ENCODE measurements around the gene AP1G2. TPM values are rescaled to one million over a fixed set of nuclear protein-coding genes. Genes with fewer than 3 reads are reported as not detected.
"Not testable (repeated sequence)": the region's sequence is repeated elsewhere in the genome, so short reads cannot be mapped to it uniquely, and the experiment has no call there.

AP1G2 gene
- total and polyA plus RNA-seq, 8 donors, result 39.1 to 531 (median 189) TPM

- Histone ChIP-seq H3K4me3 (no peak overlapping the region), H3K27ac (no peak overlapping the region), H3K4me1 (peaks cover 0 to 10% (median 2%) of the 10 kb centered on the region in 4 donors), H3K27me3 (no peaks in the 10 kb centered on the region), H3K9me3 (no peaks in the 10 kb centered on the region), H3K36me3 (peaks cover 0 to 5% (median 3%) of the 10 kb centered on the region in 4 donors)
- intact Hi-C loops (cut with DNase I; ENCODE audit: low total_unique reads), result no loop called here
- 33 to 43% (median 36%) methylated on average over 10 of the region's 10 CpGs for WGBS, 5 donors
- TF ChIP-seq POLR2AphosphoS5 (IDR thresholded peaks at IDR 0.05) (no peak), CTCF (IDR thresholded peaks at IDR 0.05) (peak in 5 of 7 experiments; percentile 49 to 74 (median 70)), POLR2A (IDR thresholded peaks at IDR 0.05) (no peak), EP300 (IDR thresholded peaks at IDR 0.05) (no peak)
- peak in 1 of 2 donors; percentile 80 for DNase-seq
These were observed 28.1 kb downstream of the AP1G2 start for GRCh38 chr14:23539248-23540140.

DNA sequence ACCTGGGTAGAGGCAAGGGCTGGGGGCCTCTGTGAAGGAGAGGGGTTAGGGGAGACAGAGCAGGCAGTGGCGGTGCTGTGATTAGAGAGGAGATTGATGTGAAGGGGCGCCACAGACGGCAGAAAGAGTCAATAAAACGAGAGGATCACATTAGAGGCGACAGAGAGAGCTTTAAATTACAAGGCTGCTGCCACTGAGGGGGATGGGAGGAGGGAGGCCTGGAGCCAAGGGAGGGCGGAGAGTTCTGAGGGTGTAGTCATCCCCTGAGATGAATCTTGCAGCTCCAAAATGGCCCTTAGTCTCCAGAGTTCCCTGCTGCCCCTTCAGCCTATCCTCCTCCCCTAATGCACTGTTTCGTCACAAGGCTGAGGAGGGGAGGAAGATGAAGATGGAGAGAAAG lies 28.8 kb downstream of the AP1G2 start:
- Histone ChIP-seq H3K4me1 (peaks cover 0 to 10% (median 0%) of the 10 kb centered on the region in 4 donors), H3K36me3 (peaks cover 0 to 11% (median 5%) of the 10 kb centered on the region in 4 donors), H3K27me3 (no peaks in the 10 kb centered on the region), H3K9me3 (no peaks in the 10 kb centered on the region), H3K27ac (no peak overlapping the region), H3K4me3 (no peak overlapping the region)
- no peak for TF ChIP-seq CTCF (IDR thresholded peaks at IDR 0.05)
- no peak for TF ChIP-seq POLR2AphosphoS5 (IDR thresholded peaks at IDR 0.05)
- TF ChIP-seq POLR2A (IDR thresholded peaks at IDR 0.05), result no peak
- no peak for TF ChIP-seq EP300 (IDR thresholded peaks at IDR 0.05)
- intact Hi-C loops (cut with DNase I; ENCODE audit: low total_unique reads), result no loop called here
- DNase-seq, result peak in 1 of 2 donors; percentile 65
- WGBS, 5 donors, result 44 to 55% (median 49%) methylated on average over 7 of the region's 7 CpGs

GRCh38 chr14:23538050-23538718 lies 29.4 kb downstream of the AP1G2 start:
- WGBS, 5 donors, result 67 to 74% (median 71%) methylated on average over 10 of the region's 10 CpGs
- intact Hi-C loops (cut with DNase I; ENCODE audit: low total_unique reads), result no loop called here
- no peak for TF ChIP-seq CTCF (IDR thresholded peaks at IDR 0.05)
- TF ChIP-seq POLR2A (IDR thresholded peaks at IDR 0.05), result no peak
- TF ChIP-seq POLR2AphosphoS5 (IDR thresholded peaks at IDR 0.05), result no peak
- TF ChIP-seq EP300 (IDR thresholded peaks at IDR 0.05), result no peak

DNA sequence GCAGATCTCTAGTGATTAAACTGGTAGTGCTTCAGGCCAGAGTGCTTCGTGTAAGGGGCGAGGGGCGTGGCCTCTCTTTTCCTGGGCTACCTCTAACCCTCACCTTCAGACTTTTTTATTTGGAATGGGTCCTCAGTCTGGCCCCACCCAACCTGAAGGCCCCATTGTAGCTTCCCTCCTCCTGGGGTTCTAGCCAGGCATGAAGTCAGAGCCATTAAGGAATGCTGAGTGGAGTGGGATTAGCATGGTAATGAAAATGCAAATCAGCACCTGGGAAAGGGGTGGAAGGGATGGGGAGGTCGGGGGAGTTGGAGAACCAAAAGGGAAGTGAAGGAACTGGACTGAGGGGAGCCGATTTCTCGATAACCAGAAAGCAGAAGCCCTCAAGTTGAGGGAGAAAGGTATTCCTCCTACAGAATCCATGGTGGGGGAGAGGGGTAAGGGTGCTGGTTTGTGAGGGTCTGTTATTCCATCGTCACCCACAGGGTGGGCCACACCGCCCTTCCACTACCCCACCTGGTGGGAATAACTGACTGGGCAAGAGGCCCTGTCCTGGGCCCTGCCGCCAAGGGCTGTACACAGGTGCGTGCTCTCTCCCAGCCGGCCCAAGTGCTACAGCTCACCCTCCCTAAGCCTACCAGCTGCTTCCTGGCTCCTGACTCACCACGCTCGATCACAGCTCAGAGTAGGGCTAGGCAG lies 30.1 kb downstream of the AP1G2 start:
- Histone ChIP-seq H3K27me3 (no peaks in the 10 kb centered on the region), H3K4me1 (peaks cover 0 to 10% (median 0%) of the 10 kb centered on the region in 4 donors), H3K9me3 (no peaks in the 10 kb centered on the region), H3K4me3 (no peak overlapping the region), H3K27ac (no peak overlapping the region), H3K36me3 (peaks cover 0 to 11% (median 5%) of the 10 kb centered on the region in 4 donors)
- intact Hi-C loops (cut with DNase I; ENCODE audit: low total_unique reads), result no loop called here
- DNase-seq, result no peak
- TF ChIP-seq POLR2AphosphoS5 (IDR thresholded peaks at IDR 0.05) (no peak), POLR2A (IDR thresholded peaks at IDR 0.05) (no peak), EP300 (IDR thresholded peaks at IDR 0.05) (no peak), CTCF (IDR thresholded peaks at IDR 0.05) (no peak)
- WGBS, 5 donors, result 56 to 67% (median 62%) methylated on average over 12 to 13 of the region's 13 CpGs

More at GRCh38 chr14:23538050-23538718, 29.4 kb downstream of the AP1G2 start:
- Histone ChIP-seq H3K27ac (no peak overlapping the region), H3K36me3 (peaks cover 0 to 11% (median 5%) of the 10 kb centered on the region in 4 donors), H3K9me3 (no peaks in the 10 kb centered on the region), H3K4me3 (no peak overlapping the region), H3K4me1 (peaks cover 0 to 10% (median 0%) of the 10 kb centered on the region in 4 donors), H3K27me3 (no peaks in the 10 kb centered on the region)
- no peak for DNase-seq

- 88 to 93% (median 90%) methylated on average over 6 of the region's 6 CpGs for WGBS, 5 donors
- intact Hi-C loops (cut with DNase I; ENCODE audit: low total_unique reads), result not testable (repeated sequence)
These were observed 30.7 kb downstream of the AP1G2 start for GRCh38 chr14:23536906-23537305.

More at GRCh38 chr14:23536906-23537305, 30.7 kb downstream of the AP1G2 start:
- H3K27ac ChIP-seq, H3K4me1 ChIP-seq, H3K4me3 ChIP-seq, H3K27me3 ChIP-seq, DNase-seq, H3K9me3 ChIP-seq: not testable (repeated sequence)
- H3K36me3 ChIP-seq, result peaks cover 0 to 11% (median 5%) of the 10 kb centered on the region in 4 donors
